Ishikawa (cell line): Measurements from ENCODE around the gene ABTB2.

Source experiments
- CEBPB ChIP-seq: IDR thresholded peaks from 2 replicates; pipeline ENCODE4 v1.6.1; 2012
- CREB1 ChIP-seq: IDR thresholded peaks from 2 replicates; pipeline ENCODE4 v1.6.1; 2012; ENCODE audit warnings: low read depth
- EGR1 ChIP-seq: IDR thresholded peaks from 2 replicates; pipeline ENCODE4 v1.6.1; 2012
- EP300 ChIP-seq: IDR thresholded peaks from 2 replicates; pipeline ENCODE4 v1.6.1; 2012; ENCODE audit warnings: borderline replicate concordance
- FOXM1 ChIP-seq: IDR thresholded peaks from 2 replicates; pipeline ENCODE4 v1.6.1; 2012; ENCODE audit warnings: low read depth, borderline replicate concordance
- MAX ChIP-seq: IDR thresholded peaks from 2 replicates; pipeline ENCODE4 v1.6.1; 2012
- NFIC ChIP-seq: IDR thresholded peaks from 2 replicates; pipeline ENCODE4 v1.6.1; 2012
- RAD21 ChIP-seq: IDR thresholded peaks from 2 replicates; pipeline ENCODE4 v1.6.1; 2012; ENCODE audit warnings: low read depth
- TAF1 ChIP-seq: IDR thresholded peaks from 2 replicates; pipeline ENCODE4 v1.6.1; 2012; ENCODE audit warnings: low read depth, mild to moderate bottlenecking
- TCF12 ChIP-seq: IDR thresholded peaks from 2 replicates; pipeline ENCODE4 v1.6.1; 2012; ENCODE audit warnings: low read depth
- TEAD4 ChIP-seq: IDR thresholded peaks from 2 replicates; pipeline ENCODE4 v1.6.1; 2012
- USF1 ChIP-seq: IDR thresholded peaks from 2 replicates; pipeline ENCODE4 v1.6.1; 2012
- YY1 ChIP-seq: IDR thresholded peaks from 2 replicates; pipeline ENCODE4 v1.6.1; 2012; ENCODE audit warnings: low read depth
- ZBTB7A ChIP-seq: IDR thresholded peaks from 2 replicates; pipeline ENCODE4 v1.6.1; 2012; ENCODE audit warnings: low read depth
- TF ChIP-seq, protein P1 (sequence below): IDR thresholded peaks from 2 replicates; pipeline ENCODE4 v1.6.1; 2012; ENCODE audit warnings: low read depth, mild to moderate bottlenecking

ABTB2 gene

GRCh38 chr11:34249439-34249838, 108.4 kb downstream of the ABTB2 start:
- no peak for TF ChIP-seq TCF12
- no peak for TF ChIP-seq YY1
- no peak for TF ChIP-seq MAX
- no peak for TF ChIP-seq EGR1
- no peak for TF ChIP-seq EP300
- TF ChIP-seq CEBPB: no peak
- no peak for TF ChIP-seq USF1
- TF ChIP-seq RAD21: no peak
- TF ChIP-seq, protein P1, sequence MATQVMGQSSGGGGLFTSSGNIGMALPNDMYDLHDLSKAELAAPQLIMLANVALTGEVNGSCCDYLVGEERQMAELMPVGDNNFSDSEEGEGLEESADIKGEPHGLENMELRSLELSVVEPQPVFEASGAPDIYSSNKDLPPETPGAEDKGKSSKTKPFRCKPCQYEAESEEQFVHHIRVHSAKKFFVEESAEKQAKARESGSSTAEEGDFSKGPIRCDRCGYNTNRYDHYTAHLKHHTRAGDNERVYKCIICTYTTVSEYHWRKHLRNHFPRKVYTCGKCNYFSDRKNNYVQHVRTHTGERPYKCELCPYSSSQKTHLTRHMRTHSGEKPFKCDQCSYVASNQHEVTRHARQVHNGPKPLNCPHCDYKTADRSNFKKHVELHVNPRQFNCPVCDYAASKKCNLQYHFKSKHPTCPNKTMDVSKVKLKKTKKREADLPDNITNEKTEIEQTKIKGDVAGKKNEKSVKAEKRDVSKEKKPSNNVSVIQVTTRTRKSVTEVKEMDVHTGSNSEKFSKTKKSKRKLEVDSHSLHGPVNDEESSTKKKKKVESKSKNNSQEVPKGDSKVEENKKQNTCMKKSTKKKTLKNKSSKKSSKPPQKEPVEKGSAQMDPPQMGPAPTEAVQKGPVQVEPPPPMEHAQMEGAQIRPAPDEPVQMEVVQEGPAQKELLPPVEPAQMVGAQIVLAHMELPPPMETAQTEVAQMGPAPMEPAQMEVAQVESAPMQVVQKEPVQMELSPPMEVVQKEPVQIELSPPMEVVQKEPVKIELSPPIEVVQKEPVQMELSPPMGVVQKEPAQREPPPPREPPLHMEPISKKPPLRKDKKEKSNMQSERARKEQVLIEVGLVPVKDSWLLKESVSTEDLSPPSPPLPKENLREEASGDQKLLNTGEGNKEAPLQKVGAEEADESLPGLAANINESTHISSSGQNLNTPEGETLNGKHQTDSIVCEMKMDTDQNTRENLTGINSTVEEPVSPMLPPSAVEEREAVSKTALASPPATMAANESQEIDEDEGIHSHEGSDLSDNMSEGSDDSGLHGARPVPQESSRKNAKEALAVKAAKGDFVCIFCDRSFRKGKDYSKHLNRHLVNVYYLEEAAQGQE: no peak
- no peak for TF ChIP-seq ZBTB7A
- no peak for TF ChIP-seq TEAD4
- TF ChIP-seq NFIC: no peak
- no peak for TF ChIP-seq FOXM1
- no peak for TF ChIP-seq TAF1
- no peak for TF ChIP-seq CREB1

DNA sequence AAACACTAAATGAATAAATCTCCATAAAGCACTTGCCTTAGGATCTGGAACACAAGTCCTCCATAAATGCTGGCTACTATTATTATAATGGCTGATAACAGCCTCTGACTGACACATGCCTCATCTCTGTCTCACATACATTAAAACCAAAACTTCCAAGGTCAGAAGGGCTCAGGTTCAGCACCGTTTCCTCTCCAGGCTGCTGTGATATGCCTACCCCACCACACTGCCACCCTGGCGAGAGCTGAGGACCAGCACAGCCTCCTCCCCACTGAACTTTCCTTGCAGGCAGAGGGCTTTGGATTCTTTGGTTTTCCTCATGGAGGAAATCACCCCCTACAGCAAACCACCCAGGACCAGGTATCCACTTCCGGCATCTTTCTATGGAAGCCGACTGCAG, 112.8 kb downstream of the ABTB2 start:
- TF ChIP-seq EP300: no peak
- no peak for TF ChIP-seq TEAD4
- no peak for TF ChIP-seq CREB1
- no peak for TF ChIP-seq NFIC
- TF ChIP-seq FOXM1: no peak
- TF ChIP-seq RAD21: no peak
- TF ChIP-seq USF1: no peak
- TF ChIP-seq, protein P1: no peak
- no peak for TF ChIP-seq TCF12
- TF ChIP-seq ZBTB7A: no peak
- no peak for TF ChIP-seq EGR1
- no peak for TF ChIP-seq TAF1
- TF ChIP-seq CEBPB: no peak
- no peak for TF ChIP-seq MAX
- no peak for TF ChIP-seq YY1

DNA sequence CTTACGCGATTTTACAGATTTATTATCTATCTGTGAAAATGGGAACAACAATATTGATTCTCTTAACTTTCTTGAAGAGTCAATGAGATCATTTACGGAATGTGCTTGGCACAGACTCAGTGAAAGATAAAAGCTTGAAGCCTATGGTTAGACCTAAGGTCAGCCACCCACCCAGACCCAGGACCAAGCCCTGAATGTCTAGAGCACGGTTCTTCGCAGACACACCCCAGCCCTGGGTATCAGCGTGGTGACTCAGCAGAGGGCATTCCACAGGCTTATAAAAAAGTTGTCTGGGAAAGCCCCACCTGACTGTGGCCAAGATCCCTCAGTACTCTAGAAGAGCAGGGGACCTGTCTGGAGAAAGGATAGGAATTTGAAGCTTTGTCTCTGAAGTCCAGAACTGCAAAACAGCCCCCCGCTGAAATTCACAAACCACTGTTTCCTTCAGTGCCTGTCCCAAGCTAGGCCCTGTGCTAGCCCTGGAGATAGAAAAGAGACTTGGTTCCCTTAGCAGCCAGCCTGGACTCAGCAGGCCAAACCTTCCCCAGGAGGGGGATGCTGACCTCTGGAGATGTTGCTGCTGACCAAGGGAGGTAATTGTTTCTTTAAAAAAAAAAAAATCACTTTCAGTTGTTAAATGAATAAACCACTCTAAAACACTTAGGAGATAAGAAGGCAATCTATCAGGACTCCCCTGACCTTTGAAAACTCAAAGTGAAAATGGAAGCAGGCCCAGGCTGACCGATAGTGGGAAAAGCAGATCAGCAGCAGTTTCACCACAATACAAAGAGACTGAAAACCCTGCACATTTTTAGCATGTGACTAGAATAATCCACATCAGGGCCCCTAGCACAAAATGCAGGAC, 114.0 kb downstream of the ABTB2 start:
- TF ChIP-seq TEAD4: peak; percentile 42; the same call in 1 of the 2 replicates
- no peak for TF ChIP-seq USF1

GRCh38 chr11:34242037-34242625, 115.7 kb downstream of the ABTB2 start:
- TF ChIP-seq NFIC (no peak), RAD21 (no peak), TCF12 (no peak), MAX (no peak), YY1 (no peak), TAF1 (no peak), ZBTB7A (no peak), CREB1 (no peak), USF1 (no peak), TEAD4 (no peak)

DNA sequence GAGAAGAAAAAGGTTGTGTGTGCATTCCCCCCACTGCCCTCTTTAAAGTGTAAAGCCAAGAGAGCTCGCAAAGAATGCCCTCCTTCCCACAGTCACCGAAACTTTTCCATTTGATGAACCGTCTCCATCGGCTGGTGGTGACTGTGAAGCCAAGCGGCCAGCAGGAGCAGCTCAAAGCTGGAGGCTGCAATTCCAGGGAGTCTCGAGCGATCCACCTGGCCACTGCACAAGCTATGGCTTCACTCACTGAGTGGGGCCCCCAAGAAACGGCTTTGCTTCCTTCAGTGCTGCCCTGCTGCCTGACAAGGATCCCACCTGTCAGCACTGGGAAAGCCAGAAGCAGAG, 117.7 kb downstream of the ABTB2 start:
- TF ChIP-seq EGR1: no peak
- TF ChIP-seq ZBTB7A: no peak
- no peak for TF ChIP-seq TAF1
- TF ChIP-seq MAX: no peak
- TF ChIP-seq, protein P1: no peak
- no peak for TF ChIP-seq TEAD4
- TF ChIP-seq CEBPB: no peak
- TF ChIP-seq RAD21: no peak
- TF ChIP-seq EP300: no peak
- TF ChIP-seq TCF12: no peak
